CD8-positive, alpha-beta memory T cell (primary cell): Measurements from ENCODE around the gene CAMKK2. TPM values are rescaled to one million over a fixed set of nuclear protein-coding genes. Genes with fewer than 3 reads are reported as not detected.
"Not testable (repeated sequence)": the region's sequence is repeated elsewhere in the genome, so short reads cannot be mapped to it uniquely, and the experiment has no call there.

Experiments
- CTCF ChIA-PET: fragments of 350-600 bp; sonication (Branson Sonifier 250); formaldehyde crosslinking; loops from one replicate; lab custom pipeline; 2021; ENCODE audit warnings: antibody characterized with exemption; lab: Charles Lee
- POLR2A ChIA-PET: fragments of 350-600 bp; sonication (Branson Sonifier 250); formaldehyde crosslinking; loops from one replicate; lab custom pipeline; 2021; ENCODE audit warnings: antibody characterized with exemption; lab: Charles Lee
- DNase-seq, 5 donors: peaks; one replicate each; pipeline versions ENCODE4 v3.0.0 to v3.0.0-alpha.2; 2020 to 2022; ENCODE audit warnings: mixed read lengths in 1 of 5
- H3K27ac ChIP-seq: one replicate; pipeline ENCODE4 v1.7.0; 2013; ENCODE audit warnings: low read depth, mild to moderate bottlenecking, low read length, moderate library complexity
- H3K27me3 ChIP-seq: 2 replicates; pipeline ENCODE4 v1.7.0; 2013; ENCODE audit warnings: low read length, mild to moderate bottlenecking; ENCODE audit not compliant: insufficient read depth, poor library complexity, severe bottlenecking
- H3K36me3 ChIP-seq: 2 replicates; pipeline ENCODE4 v1.7.0; 2013; ENCODE audit warnings: mild to moderate bottlenecking, low read length, moderate library complexity; ENCODE audit not compliant: insufficient read depth
- H3K4me1 ChIP-seq: 2 replicates; pipeline ENCODE4 v1.7.0; 2013; ENCODE audit warnings: mild to moderate bottlenecking, low read length, moderate library complexity; ENCODE audit not compliant: insufficient read depth
- H3K4me3 ChIP-seq: 2 replicates; pipeline ENCODE4 v1.7.0; 2013; ENCODE audit warnings: mild to moderate bottlenecking, low read length
- H3K9me3 ChIP-seq: 2 replicates; pipeline ENCODE4 v1.7.0; 2013; ENCODE audit warnings: mild to moderate bottlenecking, low read length
- H3K27ac Mint-ChIP-seq, 8 donors: one replicate each; pipeline ENCODE4 v1.8.0; 2020 to 2021; ENCODE audit warnings: mixed read lengths in 8 of 8, mild to moderate bottlenecking in 6 of 8, inconsistent platforms in 3 of 8, moderate library complexity in 3 of 8
- H3K27me3 Mint-ChIP-seq, 2 donors: one replicate each; pipeline ENCODE4 v1.8.0; 2020 to 2021; ENCODE audit warnings: mixed read lengths in 2 of 2, mild to moderate bottlenecking in 1 of 2, moderate library complexity in 1 of 2
- H3K36me3 Mint-ChIP-seq, 3 donors: one replicate each; pipeline ENCODE4 v1.8.0; 2020 to 2021; ENCODE audit warnings: mixed read lengths in 3 of 3, inconsistent platforms in 1 of 3, mild to moderate bottlenecking in 1 of 3
- H3K4me1 Mint-ChIP-seq, 3 donors: one replicate each; pipeline ENCODE4 v1.8.0; 2020 to 2021; ENCODE audit warnings: mixed read lengths in 3 of 3, inconsistent platforms in 1 of 3, mild to moderate bottlenecking in 1 of 3
- H3K4me3 Mint-ChIP-seq, 7 donors: one replicate each; pipeline ENCODE4 v1.8.0; 2020 to 2021; ENCODE audit warnings: mixed read lengths in 7 of 7, mild to moderate bottlenecking in 6 of 7, moderate library complexity in 4 of 7, inconsistent platforms in 2 of 7
- H3K9me3 Mint-ChIP-seq, 5 donors: one replicate each; pipeline ENCODE4 v1.8.0; 2020 to 2022; ENCODE audit warnings: mixed read lengths in 5 of 5, mild to moderate bottlenecking in 3 of 5, moderate library complexity in 2 of 5, inconsistent platforms in 1 of 5
- polyA plus RNA-seq: library from polyadenylated mRNA; unstranded; fragments of 300-500 nt; fragmentation: Illumina TruSeq; gene quantifications from one replicate; pipeline ENCODE4 v1.2.3, GENCODE V29; 2021
- total RNA-seq, 2 experiments: library from RNA; stranded (reverse); gene quantifications; one replicate each; pipeline ENCODE4 v1.2.3, GENCODE V29; 2021

Gene CAMKK2
- total and polyA plus RNA-seq, 3 experiments from 2014 or later = 17.0 to 37.5 (median 35.9) TPM

- H3K36me3 ChIP-seq = no peaks in the 10 kb centered on the region
- H3K9me3 ChIP-seq = no peaks in the 10 kb centered on the region
- POLR2A ChIA-PET = no interaction called here
- no peaks in the 10 kb centered on the region for H3K27me3 ChIP-seq
- Mint-ChIP-seq H3K4me1 (peaks cover 8 to 12% (median 9%) of the 10 kb centered on the region in 3 donors), H3K4me3 (no peak overlapping the region), H3K27me3 (no peaks in the 10 kb centered on the region), H3K27ac (peak overlapping the region in 3 of 8 donors; percentile 37 to 70 (median 50)), H3K9me3 (no peaks in the 10 kb centered on the region), H3K36me3 (peaks cover 0 to 13% (median 4%) of the 10 kb centered on the region in 3 donors)
- H3K4me1 ChIP-seq = no peaks in the 10 kb centered on the region
- DNase-seq = no peak
- H3K27ac ChIP-seq = no peak overlapping the region
- CTCF ChIA-PET = no interaction called here
- no peak overlapping the region for H3K4me3 ChIP-seq
These were observed 8.2 kb downstream of the CAMKK2 start for GRCh38 chr12:121288158-121288845.

GRCh38 chr12:121287267-121287954 is 9.1 kb downstream of the CAMKK2 start:
- DNase-seq = no peak
- ChIA-PET POLR2A (no interaction called here), CTCF (no interaction called here)
- Mint-ChIP-seq H3K4me1 (peaks cover 6 to 9% (median 8%) of the 10 kb centered on the region in 3 donors), H3K36me3 (peaks cover 0 to 13% (median 4%) of the 10 kb centered on the region in 3 donors), H3K4me3 (no peak overlapping the region), H3K27me3 (no peaks in the 10 kb centered on the region), H3K9me3 (no peaks in the 10 kb centered on the region), H3K27ac (no peak overlapping the region)
- Histone ChIP-seq H3K4me3 (no peak overlapping the region), H3K27ac (no peak overlapping the region), H3K4me1 (no peaks in the 10 kb centered on the region), H3K27me3 (no peaks in the 10 kb centered on the region), H3K9me3 (no peaks in the 10 kb centered on the region), H3K36me3 (no peaks in the 10 kb centered on the region)

GRCh38 chr12:121285856-121286255 is 10.7 kb downstream of the CAMKK2 start:
- no peak for DNase-seq
- Histone ChIP-seq H3K4me3 (no peak overlapping the region), H3K4me1 (no peaks in the 10 kb centered on the region), H3K27ac (no peak overlapping the region), H3K36me3 (no peaks in the 10 kb centered on the region), H3K9me3 (no peaks in the 10 kb centered on the region), H3K27me3 (no peaks in the 10 kb centered on the region)
- Mint-ChIP-seq H3K4me1 (peaks cover 0 to 7% (median 7%) of the 10 kb centered on the region in 3 donors), H3K27me3 (no peaks in the 10 kb centered on the region), H3K9me3 (no peaks in the 10 kb centered on the region), H3K36me3 (peaks cover 0 to 11% (median 0%) of the 10 kb centered on the region in 3 donors), H3K4me3 (no peak overlapping the region), H3K27ac (no peak overlapping the region)
- ChIA-PET POLR2A (no interaction called here), CTCF (no interaction called here)

- no peaks in the 10 kb centered on the region for H3K9me3 ChIP-seq
- Mint-ChIP-seq H3K36me3 (peaks cover 0 to 7% (median 0%) of the 10 kb centered on the region in 3 donors), H3K4me3 (no peak overlapping the region), H3K27ac (no peak overlapping the region), H3K9me3 (no peaks in the 10 kb centered on the region), H3K27me3 (no peaks in the 10 kb centered on the region), H3K4me1 (peaks cover 0 to 7% (median 6%) of the 10 kb centered on the region in 3 donors)
- H3K36me3 ChIP-seq = no peaks in the 10 kb centered on the region
- ChIA-PET CTCF (interaction anchor here (0.6 kb wide), 1 partner anchor 196 kb away, joined by 3 read pairs; no protein-coding TSS in a partner anchor), POLR2A (no interaction called here)
- no peak for DNase-seq
- H3K4me3 ChIP-seq = no peak overlapping the region
- no peaks in the 10 kb centered on the region for H3K27me3 ChIP-seq
- no peak overlapping the region for H3K27ac ChIP-seq
- no peaks in the 10 kb centered on the region for H3K4me1 ChIP-seq
These were observed 11.7 kb downstream of the CAMKK2 start for GRCh38 chr12:121284551-121285390.

GRCh38 chr12:121283841-121284240 is 12.7 kb downstream of the CAMKK2 start:
- ChIA-PET CTCF (no interaction called here), POLR2A (no interaction called here)
- no peak for DNase-seq
- Histone ChIP-seq H3K4me3 (no peak overlapping the region), H3K27ac (no peak overlapping the region), H3K36me3 (no peaks in the 10 kb centered on the region), H3K9me3 (no peaks in the 10 kb centered on the region), H3K4me1 (no peaks in the 10 kb centered on the region), H3K27me3 (no peaks in the 10 kb centered on the region)
- H3K36me3 Mint-ChIP-seq = peaks cover 0 to 8% (median 0%) of the 10 kb centered on the region in 3 donors
- no peaks in the 10 kb centered on the region for H3K9me3 Mint-ChIP-seq
- H3K27me3 Mint-ChIP-seq = no peaks in the 10 kb centered on the region
- peaks cover 0 to 7% (median 6%) of the 10 kb centered on the region in 3 donors for H3K4me1 Mint-ChIP-seq
- H3K27ac Mint-ChIP-seq = peak overlapping the region in 1 of 8 donors; percentile 42
- no peak overlapping the region for H3K4me3 Mint-ChIP-seq

- Histone ChIP-seq H3K9me3 (no peaks in the 10 kb centered on the region), H3K36me3 (no peaks in the 10 kb centered on the region), H3K4me1 (no peaks in the 10 kb centered on the region), H3K27ac (no peak overlapping the region), H3K4me3 (no peak overlapping the region), H3K27me3 (no peaks in the 10 kb centered on the region)
- Mint-ChIP-seq H3K4me1 (peaks cover 0 to 6% (median 4%) of the 10 kb centered on the region in 3 donors), H3K4me3 (no peak overlapping the region), H3K36me3 (peaks cover 0 to 9% (median 0%) of the 10 kb centered on the region in 3 donors), H3K27ac (no peak overlapping the region), H3K27me3 (no peaks in the 10 kb centered on the region), H3K9me3 (no peaks in the 10 kb centered on the region)
- DNase-seq = no peak
- ChIA-PET CTCF (no interaction called here), POLR2A (no interaction called here)
These were observed 13.1 kb downstream of the CAMKK2 start for GRCh38 chr12:121283388-121283787.

- CTCF ChIA-PET, H3K4me1 ChIP-seq, H3K9me3 Mint-ChIP-seq, H3K27ac Mint-ChIP-seq, H3K4me3 ChIP-seq, H3K4me3 Mint-ChIP-seq, DNase-seq, POLR2A ChIA-PET, H3K4me1 Mint-ChIP-seq, H3K27me3 Mint-ChIP-seq, H3K27ac ChIP-seq, H3K36me3 Mint-ChIP-seq, H3K27me3 ChIP-seq, H3K36me3 ChIP-seq, H3K9me3 ChIP-seq: not testable (repeated sequence)
These were observed 13.6 kb downstream of the CAMKK2 start for GRCh38 chr12:121282910-121283309.
